Effector memory CD8-positive, alpha-beta T cell (primary cell): ENCODE data around the gene ZNF613.
"Not testable (repeated sequence)": the region's sequence is repeated elsewhere in the genome, so short reads cannot be mapped to it uniquely, and the experiment has no call there.

ENCODE experiments used
- ATAC-seq: fragments of 150-1000 bp; cut with Tn5 transposase; replicated peaks from 2 replicates; pipeline ENCODE4 v1.10.0; 2021; ENCODE audit warnings: mild to moderate bottlenecking, moderate library complexity
- DNase-seq, 3 experiments: peaks; one replicate each; pipeline ENCODE4 v3.0.0; 2021
- H3K27ac Mint-ChIP-seq, 2 donors: one replicate each; pipeline ENCODE4 v1.8.0; 2022; ENCODE audit warnings: mild to moderate bottlenecking in 2 of 2, mixed read lengths in 2 of 2, moderate library complexity in 2 of 2
- H3K27me3 Mint-ChIP-seq, 2 donors: one replicate each; pipeline ENCODE4 v1.8.0; 2022; ENCODE audit warnings: mixed read lengths in 2 of 2
- H3K36me3 Mint-ChIP-seq: one replicate; pipeline ENCODE4 v1.8.0; 2022; ENCODE audit warnings: mild to moderate bottlenecking, moderate library complexity, mixed read lengths; ENCODE audit not compliant: insufficient read depth
- H3K4me1 Mint-ChIP-seq, 2 donors: one replicate each; pipeline ENCODE4 v1.8.0; 2022; ENCODE audit warnings: low read depth in 2 of 2, mixed read lengths in 2 of 2
- H3K4me3 Mint-ChIP-seq, 2 donors: one replicate each; pipeline ENCODE4 v1.8.0; 2022; ENCODE audit warnings: mild to moderate bottlenecking in 2 of 2, mixed read lengths in 2 of 2, moderate library complexity in 2 of 2
- H3K9me3 Mint-ChIP-seq, 2 donors: one replicate each; pipeline ENCODE4 v1.8.0; 2022; ENCODE audit warnings: mixed read lengths in 2 of 2
- total RNA-seq, 9 experiments: gene quantifications; one replicate each; lab custom pipeline; 2026; lab: John Stamatoyannopoulos, UW

Gene ZNF613
- 1.3 to 20.7 (median 10.0) reads per million in 9 experiments for total RNA-seq

DNA sequence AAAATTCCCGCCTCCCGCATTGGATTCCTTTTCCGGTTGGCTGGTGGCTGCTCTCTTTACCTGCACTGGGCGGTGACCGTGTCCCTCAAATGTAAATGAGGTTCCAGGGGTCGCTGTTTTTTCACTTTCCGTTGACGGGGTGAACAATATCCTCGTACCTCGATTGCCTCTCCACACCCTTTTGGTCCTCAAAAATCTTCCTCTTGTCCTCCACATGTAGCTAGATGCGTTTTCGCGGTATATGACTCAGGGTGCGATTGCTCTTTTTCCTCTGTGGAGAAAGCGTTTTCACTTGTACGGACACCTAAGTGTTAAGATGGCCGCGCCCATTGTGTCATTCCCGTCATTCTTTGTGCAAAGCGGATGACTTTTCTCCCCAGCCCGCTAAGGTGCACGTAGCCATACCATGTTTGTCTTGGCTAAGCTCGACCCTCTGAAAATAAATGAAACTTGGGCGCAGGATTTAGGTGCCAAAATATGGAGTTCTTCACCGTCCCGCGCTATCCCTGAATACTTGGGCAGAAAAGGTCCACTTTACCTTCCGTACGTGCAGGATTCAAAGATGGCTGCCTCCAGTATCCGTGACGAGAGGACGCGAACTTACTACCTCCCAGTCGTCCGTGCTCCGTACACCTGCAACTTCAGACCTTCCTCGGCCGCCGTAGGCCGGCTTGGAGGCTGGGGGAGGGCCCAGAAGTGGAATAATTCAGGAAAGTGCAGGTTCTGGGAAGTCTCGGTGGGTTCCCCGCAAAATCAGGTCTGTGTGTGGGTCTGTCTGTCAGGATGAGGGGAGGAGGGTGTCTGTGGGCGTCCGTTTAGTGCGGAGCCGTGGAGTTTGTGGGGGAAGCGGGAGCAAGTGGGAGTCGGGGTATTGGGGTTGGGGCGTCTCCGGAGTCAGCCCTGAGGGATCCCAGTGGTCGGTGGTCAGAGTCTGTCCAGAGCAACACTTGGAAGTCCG is at the start of gene ZNF613:
Gene ZNF613, plus strand, starts transcription at position 689 of the 958 bp plus-strand sequence. CDS start 8,749 bp downstream, outside the sequence.
- Mint-ChIP-seq H3K27ac (peak within 1 kb of the TSS; percentile 96 to 98), H3K9me3 (peaks cover 15 to 37% of the 10 kb centered on the region in 2 donors), H3K27me3 (no peaks in the 10 kb centered on the region), H3K4me3 (peak within 1 kb of the TSS; percentile 99 to 100), H3K4me1 (peaks cover 21 to 34% of the 10 kb centered on the region in 2 donors), H3K36me3 (peaks cover 15% of the 10 kb centered on the region)
- ATAC-seq (peak; percentile 86), DNase-seq (peak; percentile 74 to 81 (median 78))

DNA sequence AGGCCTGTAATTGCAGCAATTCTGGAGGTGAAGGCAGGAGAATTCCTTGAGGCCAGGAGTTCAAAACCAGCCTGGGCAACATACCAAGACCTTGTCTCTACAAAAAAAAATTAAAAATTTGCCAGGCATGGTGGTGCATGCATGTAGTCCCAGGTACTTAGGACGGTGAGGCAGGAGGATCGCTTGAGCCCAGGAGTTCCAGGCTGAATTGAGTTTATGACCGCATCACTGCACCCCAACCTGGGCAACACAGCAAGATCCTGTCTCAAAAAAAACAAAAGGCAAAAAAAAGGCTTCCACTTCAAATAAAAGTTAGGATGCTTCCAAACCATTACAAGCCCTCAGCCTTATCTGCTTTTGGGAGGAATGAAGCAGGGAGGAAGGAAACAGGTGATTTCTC is 44.8 kb upstream of the ZNF613 start:
- Mint-ChIP-seq H3K9me3 (peaks cover 17 to 31% of the 10 kb centered on the region in 2 donors), H3K4me1 (peaks cover 0 to 1% of the 10 kb centered on the region in 2 donors), H3K27ac (no peak overlapping the region), H3K27me3 (no peaks in the 10 kb centered on the region), H3K36me3 (peaks cover 13% of the 10 kb centered on the region), H3K4me3 (no peak overlapping the region)
- DNase-seq (no peak), ATAC-seq (no peak)

GRCh38 chr19:51884713-51885112 is 42.6 kb upstream of the ZNF613 start:
- Mint-ChIP-seq H3K27me3 (no peaks in the 10 kb centered on the region), H3K4me3 (no peak overlapping the region), H3K27ac (no peak overlapping the region), H3K9me3 (peaks cover 15 to 33% of the 10 kb centered on the region in 2 donors), H3K4me1 (peaks cover 0 to 5% of the 10 kb centered on the region in 2 donors), H3K36me3 (peaks cover 14% of the 10 kb centered on the region)
- ATAC-seq (no peak), DNase-seq (no peak)

GRCh38 chr19:51887522-51888498 is 39.5 kb upstream of the ZNF613 start, which contains the start of gene ZNF577:
Gene ZNF577 (minus strand): TSS chr19:51887951. CDS start chr19:51880382, 7,569 bp downstream.
- Mint-ChIP-seq H3K9me3 (peaks cover 6 to 29% of the 10 kb centered on the region in 2 donors), H3K27me3 (no peaks in the 10 kb centered on the region), H3K4me3 (peak within 1 kb of the TSS; percentile 84 to 93), H3K4me1 (peaks cover 0 to 5% of the 10 kb centered on the region in 2 donors), H3K36me3 (peaks cover 26% of the 10 kb centered on the region), H3K27ac (peak within 1 kb of the TSS; percentile 71 to 95)
- DNase-seq (peak; percentile 25 to 66 (median 64)), ATAC-seq (peak; percentile 94)

DNA sequence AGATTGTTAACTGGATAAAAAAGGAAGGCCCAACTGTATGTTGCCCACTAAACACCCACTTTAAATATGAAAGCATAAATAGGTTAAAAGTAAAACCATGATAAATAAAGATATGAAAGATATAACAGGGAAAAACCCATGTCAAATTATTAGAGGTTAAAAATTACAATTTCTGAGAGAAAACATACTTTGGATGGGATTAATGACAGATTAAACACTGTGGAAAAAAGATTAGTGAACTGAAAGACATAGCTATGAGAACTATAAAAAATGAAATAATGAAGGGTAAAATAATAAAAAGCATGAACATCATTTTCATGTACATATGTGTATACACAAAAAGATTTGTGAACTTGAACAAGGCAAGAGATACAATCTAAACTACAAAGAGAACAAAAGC is 37.3 kb upstream of the ZNF613 start:
- DNase-seq: no peak
- Mint-ChIP-seq H3K4me1 (peaks cover 0 to 5% of the 10 kb centered on the region in 2 donors), H3K27ac (no peak overlapping the region), H3K4me3 (no peak overlapping the region), H3K9me3 (peaks cover 13 to 29% of the 10 kb centered on the region in 2 donors), H3K36me3 (peaks cover 48% of the 10 kb centered on the region), H3K27me3 (no peaks in the 10 kb centered on the region)
- ATAC-seq: no peak

- peaks cover 17 to 35% of the 10 kb centered on the region in 2 donors for H3K9me3 Mint-ChIP-seq
- no peak for ATAC-seq
- H3K27ac Mint-ChIP-seq: no peak overlapping the region
- DNase-seq: no peak
- H3K4me1 Mint-ChIP-seq: peaks cover 0 to 5% of the 10 kb centered on the region in 2 donors
- H3K36me3 Mint-ChIP-seq: peaks cover 57% of the 10 kb centered on the region
- peak overlapping the region in 1 of 2 donors; percentile 25 for H3K4me3 Mint-ChIP-seq
- no peaks in the 10 kb centered on the region for H3K27me3 Mint-ChIP-seq
These were observed 36.0 kb upstream of the ZNF613 start for GRCh38 chr19:51891193-51891747.

- ATAC-seq: no peak
- no peak overlapping the region for H3K4me3 Mint-ChIP-seq
- H3K9me3 Mint-ChIP-seq: peaks cover 3 to 15% of the 10 kb centered on the region in 2 donors
These were observed 25.4 kb upstream of the ZNF613 start for GRCh38 chr19:51901860-51902259.

GRCh38 chr19:51903192-51903591 is 24.1 kb upstream of the ZNF613 start:
- peak overlapping the region; percentile 61 to 90 for H3K4me3 Mint-ChIP-seq
- peaks cover 13 to 25% of the 10 kb centered on the region in 2 donors for H3K4me1 Mint-ChIP-seq
- peaks cover 10 to 20% of the 10 kb centered on the region in 2 donors for H3K9me3 Mint-ChIP-seq
- DNase-seq (no peak), ATAC-seq (no peak)
- H3K27ac Mint-ChIP-seq: no peak overlapping the region
- H3K27me3 Mint-ChIP-seq: peaks cover 8 to 11% of the 10 kb centered on the region in 2 donors
- H3K36me3 Mint-ChIP-seq: peaks cover 28% of the 10 kb centered on the region

More at GRCh38 chr19:51901860-51902259, 25.4 kb upstream of the ZNF613 start:
- no peak for DNase-seq
- Mint-ChIP-seq H3K36me3 (peaks cover 37% of the 10 kb centered on the region), H3K27ac (no peak overlapping the region), H3K4me1 (peaks cover 13 to 21% of the 10 kb centered on the region in 2 donors), H3K27me3 (no peaks in the 10 kb centered on the region)

GRCh38 chr19:51904331-51905165 is 22.7 kb upstream of the ZNF613 start, which contains the start of gene ZNF649:
Gene ZNF649 (minus strand): TSS chr19:51905017. CDS start chr19:51900107, 4,910 bp downstream.
- ATAC-seq (peak; percentile 96), DNase-seq (peak; percentile 71 to 77 (median 75))
- Mint-ChIP-seq H3K4me1 (peaks cover 13 to 25% of the 10 kb centered on the region in 2 donors), H3K4me3 (peak within 1 kb of the TSS; percentile 86 to 90), H3K27ac (peak within 1 kb of the TSS; percentile 91 to 93), H3K9me3 (peaks cover 10 to 20% of the 10 kb centered on the region in 2 donors), H3K36me3 (peaks cover 18% of the 10 kb centered on the region), H3K27me3 (peaks cover 16 to 18% of the 10 kb centered on the region in 2 donors)

GRCh38 chr19:51905206-51905605 is 22.1 kb upstream of the ZNF613 start:
- Mint-ChIP-seq H3K9me3 (peaks cover 10 to 19% of the 10 kb centered on the region in 2 donors), H3K4me1 (peaks cover 13 to 25% of the 10 kb centered on the region in 2 donors), H3K27ac (peak overlapping the region; percentile 91 to 93), H3K4me3 (peak overlapping the region; percentile 86 to 90), H3K36me3 (peaks cover 11% of the 10 kb centered on the region), H3K27me3 (peaks cover 20 to 25% of the 10 kb centered on the region in 2 donors)
- ATAC-seq: peak; percentile 7
- no peak for DNase-seq

- not testable (repeated sequence) for ATAC-seq, H3K36me3 Mint-ChIP-seq, DNase-seq, H3K4me3 Mint-ChIP-seq, H3K27ac Mint-ChIP-seq
- Mint-ChIP-seq H3K4me1 (peaks cover 13 to 25% of the 10 kb centered on the region in 2 donors), H3K9me3 (peaks cover 10 to 15% of the 10 kb centered on the region in 2 donors), H3K27me3 (peaks cover 20 to 28% of the 10 kb centered on the region in 2 donors)
These were observed 21.6 kb upstream of the ZNF613 start for GRCh38 chr19:51905639-51906038.
